Activated CD4-positive, alpha-beta T cell treated with anti-CD3 and anti-CD28 coated beads, Interleukin-2, Interleukin-4, amounts not matched to agents 100 ng/mL and 50 ng/mL, durations not matched to agents 16 hours and 8 hours (primary cell): ENCODE measurements around the gene ZNF550.
A peak's percentile ranks its signal among the peaks of the same experiment; 100 is the strongest.

Experiments
- DNase-seq: peaks from one replicate; pipeline ENCODE4 v3.0.0-alpha.2; 2020; ENCODE audit warnings: low spot score

The ZNF550 gene

DNA sequence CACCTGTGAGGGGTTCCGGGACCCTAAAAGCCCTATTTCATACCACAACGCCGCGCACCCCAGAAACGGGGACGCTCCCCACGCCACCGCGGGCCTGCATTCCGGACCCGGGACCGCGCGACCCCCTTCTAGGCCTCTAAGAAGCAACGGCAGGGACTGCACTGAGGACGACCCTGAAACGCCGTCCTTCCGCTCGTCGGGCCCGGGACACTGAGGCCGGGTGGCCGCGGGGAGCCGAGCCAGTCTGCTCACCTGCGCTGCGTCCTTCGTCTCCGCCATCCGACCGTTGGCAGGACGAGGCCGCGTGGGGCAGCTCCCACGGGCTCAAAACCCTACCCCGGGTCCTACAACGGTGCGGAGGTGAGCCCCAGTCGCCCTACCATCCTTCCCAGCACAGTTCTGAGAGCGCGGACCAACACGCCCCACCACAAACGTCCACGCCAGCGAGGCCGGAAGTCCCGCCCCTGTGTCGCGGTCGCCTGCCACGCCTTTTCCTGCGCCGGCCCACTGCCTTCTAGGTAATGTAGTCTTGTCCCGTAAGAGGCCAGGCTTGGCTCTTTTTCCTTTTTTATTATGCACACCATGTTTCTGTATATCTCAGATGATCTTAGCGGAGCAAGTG, at the start of gene ZNF550:
Gene ZNF550 (minus strand): TSS at position 460 of the 622 bp plus-strand sequence. CDS start 181 bp downstream, at position 279.
- peak; percentile 90 for DNase-seq

DNA sequence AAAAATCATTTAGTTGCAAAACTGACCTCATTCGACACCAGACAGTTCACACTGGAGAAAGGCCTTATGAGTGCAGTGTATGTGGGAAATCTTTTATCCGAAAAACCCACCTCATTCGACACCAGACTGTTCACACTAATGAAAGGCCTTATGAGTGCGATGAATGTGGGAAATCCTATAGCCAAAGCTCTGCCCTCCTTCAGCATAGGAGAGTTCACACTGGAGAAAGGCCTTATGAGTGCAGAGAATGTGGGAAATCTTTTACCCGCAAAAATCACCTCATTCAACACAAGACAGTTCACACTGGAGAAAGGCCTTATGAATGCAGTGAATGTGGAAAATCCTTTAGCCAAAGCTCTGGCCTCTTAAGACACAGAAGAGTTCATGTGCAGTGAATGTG, 47.3 kb upstream of the ZNF550 start:
- no peak for DNase-seq

DNA sequence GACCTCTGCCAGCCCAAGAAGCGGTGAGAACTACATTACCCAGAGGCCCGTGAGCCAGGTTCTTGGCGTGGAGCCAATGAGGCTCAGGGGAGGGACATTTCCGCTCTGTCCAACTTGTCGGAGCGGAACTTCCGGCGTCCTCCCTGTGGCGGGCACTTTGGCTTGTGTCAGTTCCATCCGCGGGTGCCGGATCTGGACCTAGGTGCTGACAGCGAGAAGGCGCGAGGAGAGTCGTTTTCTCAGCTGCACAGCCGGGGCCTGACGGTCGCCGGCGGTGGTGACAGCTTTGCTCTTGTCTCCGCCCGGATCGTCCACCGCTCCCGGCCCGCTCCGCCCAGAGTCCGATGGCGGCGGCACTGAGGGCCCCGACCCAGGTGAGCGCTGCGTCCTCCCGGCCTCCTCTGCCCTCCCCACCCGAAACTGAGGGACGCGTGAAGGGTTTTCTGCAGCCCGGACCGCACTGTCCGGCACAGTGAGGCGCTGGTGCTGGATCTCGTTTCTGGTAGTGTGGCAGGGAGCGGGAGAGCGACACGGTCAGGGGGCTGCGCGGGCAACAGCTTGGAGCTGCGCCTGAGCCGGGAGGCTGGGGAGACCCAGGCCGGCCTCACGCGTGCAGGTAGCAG, 40.2 kb upstream of the ZNF550 start, which contains the start of gene ZNF530:
Gene ZNF530 (plus strand): TSS at position 125 of the 623 bp plus-strand sequence. CDS start 4,461 bp downstream, outside the sequence.
- DNase-seq = peak; percentile 88

- DNase-seq = no peak
Observed at GRCh38 chr19:57599377-57599760, 39.7 kb upstream of the ZNF550 start.

DNA sequence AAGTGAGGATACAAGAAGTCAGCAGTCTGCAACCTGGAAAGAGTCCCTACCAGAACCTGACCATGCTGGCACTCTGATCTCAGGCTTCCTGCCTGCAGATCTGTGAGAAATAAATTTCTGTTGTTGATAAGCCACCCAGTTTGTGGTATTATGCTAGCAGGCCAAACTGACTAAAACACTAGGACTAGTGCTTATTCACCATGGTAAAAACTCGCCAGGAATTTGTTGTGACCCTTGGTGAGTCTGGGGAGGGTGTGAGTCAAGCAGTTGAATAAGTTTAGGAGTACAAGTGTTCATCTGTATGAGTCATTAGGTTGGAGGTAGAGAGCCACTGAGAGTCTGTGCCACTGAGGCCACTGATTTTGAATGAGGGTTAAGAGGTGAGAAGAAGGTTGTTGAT, 27.9 kb upstream of the ZNF550 start:
- DNase-seq = no peak

DNA sequence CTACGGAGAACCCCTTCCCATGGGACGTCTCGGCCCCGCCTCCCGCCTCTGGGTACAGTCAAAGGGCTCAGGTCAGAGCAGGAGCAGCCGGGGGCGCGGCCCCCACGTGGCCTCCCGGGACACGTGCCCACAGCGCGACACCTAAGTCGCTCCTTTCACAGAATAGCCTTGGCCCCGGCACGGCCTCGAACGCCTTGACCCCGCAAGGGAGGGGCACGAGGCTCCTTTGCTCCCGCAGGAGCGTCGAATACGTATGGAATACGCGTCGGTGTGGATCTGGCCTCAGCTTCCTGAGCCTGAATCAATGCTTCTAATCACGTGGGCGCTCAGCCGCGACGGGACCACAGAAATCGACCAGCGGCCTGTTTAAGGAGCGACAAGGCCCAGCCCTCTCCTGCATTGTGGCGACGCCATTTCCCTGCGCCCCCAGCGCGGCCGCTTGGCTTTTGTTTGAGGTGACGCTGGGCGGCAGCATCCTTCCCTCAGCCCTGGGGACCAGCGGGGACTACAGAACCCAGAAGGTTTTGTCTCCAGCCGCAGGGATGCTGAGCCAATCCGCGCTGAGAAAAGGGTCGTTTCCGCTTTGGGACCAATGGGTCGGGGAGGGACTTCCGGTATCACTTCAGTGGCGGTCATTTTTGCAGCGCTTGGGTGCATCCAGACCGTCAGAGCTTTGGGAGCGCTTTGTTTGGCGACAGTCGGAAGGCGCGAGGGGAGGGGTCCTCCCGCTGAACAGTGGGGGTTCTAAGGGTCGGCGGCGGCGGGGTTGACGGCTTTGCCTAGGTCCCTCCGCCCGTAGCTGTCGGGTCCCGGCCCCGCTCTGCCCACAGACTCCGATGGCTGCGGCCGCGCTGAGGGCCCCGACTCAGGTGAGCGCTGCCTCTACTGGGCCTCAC, 24.1 kb upstream of the ZNF550 start, which contains the start of gene ZIK1:
Gene ZIK1 (plus strand): TSS at position 625 of the 896 bp plus-strand sequence. CDS start 212 bp downstream, at position 837.
- peak; percentile 72 for DNase-seq

DNA sequence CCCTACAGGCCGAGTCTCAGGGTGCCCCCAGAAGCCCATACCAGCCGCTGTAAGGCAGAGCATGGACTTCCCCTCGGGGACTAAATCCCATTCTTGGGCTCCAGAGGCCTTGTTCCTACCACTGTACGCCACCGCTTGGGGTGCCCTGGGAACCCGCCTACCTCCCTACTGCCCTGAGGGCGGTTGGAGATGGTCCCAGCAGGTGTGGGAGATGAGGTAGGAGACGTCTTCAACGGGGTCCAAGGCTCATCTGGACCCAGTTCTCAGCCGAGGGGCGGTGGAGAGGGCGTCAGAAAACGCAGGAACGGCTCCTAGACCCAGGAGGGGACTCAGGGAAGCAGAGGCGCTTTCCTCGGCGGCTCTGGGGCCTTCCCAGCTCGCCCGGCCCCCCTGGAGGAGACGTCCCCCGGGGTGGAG, 23.4 kb upstream of the ZNF550 start:
- no peak for DNase-seq

GRCh38 chr19:57578487-57579205, 19.0 kb upstream of the ZNF550 start, which contains the start of gene ZNF416:
Gene ZNF416, minus strand, starts transcription at chr19:57578911. Its CDS starts 207 bp downstream, at chr19:57578704.
- DNase-seq = peak; percentile 97

DNA sequence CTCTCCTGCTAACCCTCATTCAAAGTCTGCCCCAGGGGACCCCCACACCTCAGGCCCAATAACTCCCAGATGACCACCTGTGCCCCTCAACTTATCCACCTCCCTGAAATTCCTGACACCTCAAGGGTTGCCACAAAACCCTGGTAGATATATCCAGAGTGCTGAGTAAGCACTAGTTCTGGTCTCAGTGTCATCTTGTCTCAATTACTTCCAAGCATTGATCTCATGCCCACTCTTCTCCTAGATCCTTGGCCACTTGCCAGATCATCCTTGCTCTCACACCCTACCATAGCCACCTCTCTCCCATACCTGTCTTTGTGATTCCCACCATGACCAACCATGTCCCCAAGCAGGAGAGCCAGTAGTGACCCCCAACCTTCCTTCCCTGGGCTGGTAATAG, 17.0 kb upstream of the ZNF550 start:
- DNase-seq = no peak

DNA sequence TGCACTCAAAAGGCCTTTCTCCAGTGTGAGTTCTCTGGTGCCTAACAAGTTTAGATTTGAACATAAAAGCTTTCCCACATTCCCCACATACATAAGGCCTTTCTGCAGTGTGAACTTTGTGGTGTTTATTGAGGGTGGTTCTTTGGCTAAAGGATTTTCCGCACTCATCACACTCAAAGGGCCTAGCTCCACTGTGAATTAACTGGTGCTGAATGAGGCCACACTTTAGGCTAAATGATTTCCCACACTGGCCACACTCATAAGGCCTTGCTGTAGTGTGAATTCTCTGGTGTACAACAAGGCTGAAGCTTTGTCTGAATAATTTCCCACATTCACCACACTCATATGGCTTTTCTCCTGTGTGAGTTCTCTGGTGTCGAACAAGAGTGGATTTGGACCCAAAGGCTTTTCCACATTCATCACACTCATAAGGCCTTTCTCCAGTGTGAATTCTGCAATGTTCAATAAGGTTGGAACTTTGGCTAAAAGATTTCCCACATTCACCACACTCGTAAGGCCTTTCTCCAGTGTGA, 12.8 kb upstream of the ZNF550 start:
- DNase-seq = no peak

DNA sequence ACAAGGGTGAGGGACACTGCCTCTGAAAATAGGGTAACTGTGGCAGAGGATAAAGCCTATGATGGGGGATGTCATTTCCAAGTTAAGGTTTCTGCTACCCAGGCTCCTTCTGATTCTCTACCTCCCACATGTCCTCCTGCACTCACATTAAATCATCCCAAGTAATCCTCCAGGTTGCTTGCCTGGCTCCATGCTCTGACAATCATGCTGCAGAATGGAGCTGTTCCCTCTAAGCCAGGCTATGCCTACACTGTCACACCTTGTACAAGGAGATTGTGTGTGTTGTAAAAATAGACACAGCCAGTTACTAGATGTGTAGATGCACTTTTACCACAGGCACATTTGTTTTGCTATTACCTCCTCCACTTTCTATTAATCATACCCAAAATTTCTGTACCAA, 11.0 kb upstream of the ZNF550 start:
- no peak for DNase-seq

GRCh38 chr19:57566396-57567265, 7.0 kb upstream of the ZNF550 start:
- DNase-seq = no peak

DNA sequence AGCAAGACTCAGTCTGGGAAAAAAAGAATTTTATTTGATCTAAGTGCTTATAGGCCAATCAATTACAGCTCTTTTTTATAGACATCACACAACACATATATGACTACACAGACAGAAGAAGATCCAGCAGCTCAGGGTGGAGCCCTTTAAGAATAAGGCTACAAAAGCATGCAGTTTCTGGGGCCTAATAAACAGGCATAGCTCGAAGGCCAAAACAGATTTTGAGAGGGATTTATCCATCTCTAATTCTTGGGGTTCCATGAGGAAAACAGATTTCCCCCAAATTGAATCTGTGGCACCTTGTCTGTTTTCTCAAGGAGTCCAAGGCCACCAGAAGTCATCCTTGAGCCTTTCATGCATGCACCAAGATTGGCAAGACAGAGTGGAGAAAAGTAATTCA, 3.9 kb upstream of the ZNF550 start:
- DNase-seq = no peak

- DNase-seq = no peak
Observed at GRCh38 chr19:57560049-57560491, 407 bp upstream of the ZNF550 start.

DNA sequence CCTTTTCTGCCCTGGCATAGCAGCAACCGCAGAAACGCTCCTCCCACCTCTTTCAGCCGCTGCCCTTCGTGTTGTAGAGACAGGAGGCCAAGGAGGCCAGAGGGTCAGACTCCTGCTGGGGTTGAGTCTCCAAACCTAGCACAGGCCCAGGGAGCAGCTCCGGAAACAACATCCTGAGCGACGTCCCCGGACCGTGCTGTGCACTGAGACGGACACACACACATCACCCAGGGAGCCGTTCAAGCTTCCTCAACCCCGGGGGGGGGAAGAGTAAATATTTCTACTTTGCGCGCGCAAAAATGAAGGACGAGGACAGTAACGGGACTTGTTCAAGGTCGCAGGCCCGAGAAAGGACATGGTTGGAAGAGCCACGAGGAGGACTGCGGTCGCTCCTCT, 657 bp downstream of the ZNF550 start:
- DNase-seq = peak; percentile 11

- no peak for DNase-seq
Observed at GRCh38 chr19:57558525-57558924, 1.1 kb downstream of the ZNF550 start.

DNA sequence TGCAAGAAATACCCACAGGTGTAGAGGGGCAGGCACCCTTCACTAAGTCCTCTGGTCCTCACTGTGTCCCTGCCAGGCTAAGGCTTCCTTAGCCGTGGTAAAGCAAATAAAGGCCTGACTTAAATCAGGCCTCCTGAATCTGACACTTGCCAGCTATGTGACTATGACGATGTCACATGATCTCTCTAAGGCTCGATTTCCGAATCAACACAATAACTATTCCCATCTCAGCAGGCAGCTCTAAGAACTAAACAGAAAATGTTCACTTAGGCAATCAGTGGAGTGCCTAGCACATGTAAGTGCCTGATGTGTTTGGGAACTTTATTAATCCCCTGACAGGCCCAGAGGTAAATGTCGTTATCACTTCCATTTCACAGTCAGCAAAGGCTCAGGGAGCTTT, 2.0 kb downstream of the ZNF550 start:
- DNase-seq = no peak

GRCh38 chr19:57552432-57552831, 7.2 kb downstream of the ZNF550 start:
- DNase-seq = no peak

GRCh38 chr19:57546513-57546912, 13.2 kb downstream of the ZNF550 start:
- no peak for DNase-seq

DNA sequence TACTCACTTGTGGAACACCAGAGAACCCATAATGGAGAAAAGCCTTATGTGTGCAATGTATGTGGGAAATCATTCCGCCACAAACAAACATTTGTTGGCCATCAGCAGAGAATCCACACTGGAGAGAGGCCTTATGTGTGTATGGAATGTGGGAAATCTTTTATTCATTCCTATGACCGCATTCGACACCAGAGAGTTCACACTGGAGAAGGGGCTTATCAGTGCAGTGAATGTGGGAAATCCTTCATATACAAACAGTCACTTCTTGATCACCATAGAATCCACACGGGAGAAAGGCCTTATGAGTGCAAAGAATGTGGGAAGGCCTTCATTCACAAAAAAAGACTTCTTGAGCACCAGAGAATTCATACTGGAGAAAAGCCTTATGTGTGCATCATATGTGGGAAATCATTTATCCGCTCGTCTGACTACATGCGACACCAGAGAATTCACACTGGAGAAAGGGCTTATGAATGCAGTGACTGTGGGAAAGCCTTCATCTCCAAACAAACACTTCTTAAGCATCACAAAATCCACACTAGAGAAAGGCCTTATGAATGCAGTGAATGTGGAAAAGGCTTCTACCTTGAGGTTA, 21.6 kb downstream of the ZNF550 start:
- no peak for DNase-seq
